ENCODE measurements around the gene SMDT1.
"Not testable (repeated sequence)": the region's sequence is repeated elsewhere in the genome, so short reads cannot be mapped to it uniquely, and the experiment has no call there.

Gene SMDT1

DNA sequence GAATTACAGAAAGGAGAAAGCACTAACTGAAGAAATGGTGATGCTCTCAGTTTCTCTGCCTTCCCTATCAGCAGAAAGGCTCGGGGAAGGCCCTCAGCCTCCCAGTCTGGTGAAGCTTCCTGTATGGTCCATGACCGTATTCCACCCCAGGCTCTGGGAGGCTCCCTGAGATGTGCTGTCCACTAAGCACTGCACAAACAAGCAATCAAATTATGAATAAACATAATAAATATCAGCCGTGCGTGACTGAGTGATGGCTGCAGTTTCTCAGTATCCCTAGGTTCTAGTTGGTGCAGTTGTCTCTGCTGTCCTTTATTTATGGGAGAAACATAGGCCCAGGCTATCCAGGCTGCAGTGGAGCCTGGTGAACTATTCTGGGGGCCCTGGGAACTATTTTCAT, 3.6 kb downstream of the SMDT1 start:
- Histone ChIP-seq H3K36me3 (ENCODE audit: control insufficient read depth, insufficient read depth, low read length) (peaks cover 49% of the 10 kb centered on the region), H3K27me3 (ENCODE audit: control insufficient read depth, insufficient read depth, low read length) (no peaks in the 10 kb centered on the region), H3K4me1 (ENCODE audit: control insufficient read depth, insufficient read depth, low read length) (peaks cover 7% of the 10 kb centered on the region; the same call in 1 of the 2 replicates)

GRCh38 chr22:42084874-42085273, 5.4 kb downstream of the SMDT1 start:
- no peaks in the 10 kb centered on the region for H3K9me3 ChIP-seq (ENCODE audit: control insufficient read depth, insufficient read depth, low read length)
- H3K36me3 ChIP-seq (ENCODE audit: control insufficient read depth, insufficient read depth, low read length) = peaks cover 55% of the 10 kb centered on the region
- H3K27me3 ChIP-seq (ENCODE audit: control insufficient read depth, insufficient read depth, low read length) = no peaks in the 10 kb centered on the region
- no peak overlapping the region for H3K27ac ChIP-seq (ENCODE audit: low read depth, low read length)
- H3K4me1 ChIP-seq (ENCODE audit: control insufficient read depth, insufficient read depth, low read length) = 0 out of 2 replicates have a peak, but pooled peaks cover 3% of the 10 kb centered on the region
- H3K9ac ChIP-seq (ENCODE audit: low read depth, low read length) = no peak overlapping the region
- no peak overlapping the region for H3K4me3 ChIP-seq (ENCODE audit: low read depth, low read length)

More for the DNA sequence above, 3.6 kb downstream of the SMDT1 start:
- Histone ChIP-seq H3K27ac (ENCODE audit: low read depth, low read length) (no peak overlapping the region), H3K9ac (ENCODE audit: low read depth, low read length) (no peak overlapping the region), H3K4me3 (ENCODE audit: low read depth, low read length) (no peak overlapping the region), H3K9me3 (ENCODE audit: control insufficient read depth, insufficient read depth, low read length) (no peaks in the 10 kb centered on the region)

DNA sequence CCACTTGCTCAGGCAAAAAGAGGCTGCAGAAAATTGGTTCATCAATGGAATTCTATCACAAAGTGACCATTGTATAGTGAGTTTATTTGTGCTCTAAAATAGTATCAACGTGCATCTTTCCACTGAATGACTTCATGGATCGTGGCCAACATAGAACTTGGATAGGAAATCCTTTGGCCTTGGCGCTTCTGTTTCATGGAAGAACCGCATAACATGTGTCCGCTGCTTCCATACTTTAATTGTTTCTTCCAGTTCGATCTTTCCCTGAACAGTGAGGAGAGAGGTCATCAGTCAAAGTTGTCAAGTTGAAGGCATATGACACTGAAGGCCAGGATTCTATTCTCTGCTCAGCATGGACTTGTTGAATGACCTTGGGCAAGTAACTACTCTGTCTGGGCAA, 6.6 kb downstream of the SMDT1 start:
- Histone ChIP-seq H3K4me3 (ENCODE audit: low read depth, low read length) (no peak overlapping the region), H3K27me3 (ENCODE audit: control insufficient read depth, insufficient read depth, low read length) (no peaks in the 10 kb centered on the region), H3K4me1 (ENCODE audit: control insufficient read depth, insufficient read depth, low read length) (no peaks in the 10 kb centered on the region), H3K9me3 (ENCODE audit: control insufficient read depth, insufficient read depth, low read length) (no peaks in the 10 kb centered on the region), H3K27ac (ENCODE audit: low read depth, low read length) (no peak overlapping the region), H3K36me3 (ENCODE audit: control insufficient read depth, insufficient read depth, low read length) (peaks cover 55% of the 10 kb centered on the region), H3K9ac (ENCODE audit: low read depth, low read length) (no peak overlapping the region)

DNA sequence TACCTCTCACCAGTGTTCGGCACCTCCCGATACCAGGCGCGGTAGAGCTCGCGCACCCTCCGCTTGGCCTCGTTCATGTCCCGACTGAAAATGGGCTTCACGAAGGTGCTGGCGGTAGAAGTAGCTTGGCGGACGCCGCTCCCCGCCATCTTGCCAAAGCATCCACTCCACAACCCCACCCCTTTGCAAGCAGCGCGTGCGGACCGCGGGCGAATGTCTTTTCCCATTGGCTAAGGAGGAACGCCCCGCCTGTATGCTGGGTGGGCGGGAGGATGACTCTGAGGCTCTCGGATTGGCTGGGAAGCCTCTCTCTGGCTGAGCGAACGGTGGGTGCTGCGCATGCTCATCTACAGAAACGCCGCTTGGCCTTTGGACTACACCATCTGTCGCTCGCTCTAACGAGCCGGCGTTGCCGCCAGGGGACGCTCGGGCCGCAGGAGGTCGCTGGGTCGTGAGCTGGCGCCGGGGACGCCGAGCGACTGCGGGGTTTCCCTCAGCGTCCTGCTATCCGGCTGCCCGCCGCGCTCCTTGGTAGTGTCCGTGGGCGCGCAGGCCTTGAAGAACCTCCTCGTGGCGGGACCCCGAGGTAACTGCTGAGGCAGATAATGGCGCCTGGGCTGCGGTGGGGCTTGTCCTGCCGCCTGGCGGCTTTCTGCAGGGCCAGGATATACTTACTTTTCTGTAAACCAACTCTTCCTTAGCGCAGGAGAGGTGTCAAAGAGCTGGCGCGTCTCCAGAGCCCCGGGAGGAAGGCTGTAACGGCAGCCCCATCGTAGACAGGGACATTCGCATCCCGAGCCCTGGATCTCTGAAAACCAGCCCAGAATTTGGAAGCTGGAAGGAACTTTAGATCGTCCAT, 11.3 kb downstream of the SMDT1 start, which contains the start of gene NDUFA6:
NDUFA6 (minus strand) TSS at position 177 of the 859 bp plus-strand sequence; CDS start at position 149, 28 bp downstream.
- Histone ChIP-seq H3K9me3 (ENCODE audit: control insufficient read depth, insufficient read depth, low read length) (no peaks in the 10 kb centered on the region), H3K9ac (ENCODE audit: low read depth, low read length) (peak within 1 kb of the TSS; percentile 92), H3K4me1 (ENCODE audit: control insufficient read depth, insufficient read depth, low read length) (no peaks in the 10 kb centered on the region), H3K4me3 (ENCODE audit: low read depth, low read length) (peak within 1 kb of the TSS; percentile 82), H3K36me3 (ENCODE audit: control insufficient read depth, insufficient read depth, low read length) (peaks cover 20% of the 10 kb centered on the region), H3K27ac (ENCODE audit: low read depth, low read length) (peak within 1 kb of the TSS; percentile 99), H3K27me3 (ENCODE audit: control insufficient read depth, insufficient read depth, low read length) (no peaks in the 10 kb centered on the region)

DNA sequence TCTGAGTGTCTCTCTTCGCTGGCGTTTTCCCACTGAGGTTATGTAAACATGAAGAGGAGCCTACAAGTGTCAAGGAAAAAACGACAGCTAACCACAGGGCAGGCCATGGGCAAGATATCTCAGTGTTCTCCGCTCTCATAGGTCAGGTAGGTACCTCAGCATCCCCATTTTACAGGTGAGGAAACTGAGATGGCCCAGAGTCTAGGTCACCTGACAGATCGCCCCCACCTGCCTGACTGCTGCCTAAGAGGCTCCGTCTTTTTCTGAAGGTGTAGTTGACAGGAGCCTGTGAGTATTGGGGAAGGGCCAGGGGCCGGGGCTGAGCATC, 11.9 kb downstream of the SMDT1 start:
- no peaks in the 10 kb centered on the region for H3K4me1 ChIP-seq (ENCODE audit: control insufficient read depth, insufficient read depth, low read length)
- peak overlapping the region; percentile 82 for H3K4me3 ChIP-seq (ENCODE audit: low read depth, low read length)
- H3K27me3 ChIP-seq (ENCODE audit: control insufficient read depth, insufficient read depth, low read length) = no peaks in the 10 kb centered on the region
- peak overlapping the region; percentile 77 for H3K27ac ChIP-seq (ENCODE audit: low read depth, low read length)
- H3K36me3 ChIP-seq (ENCODE audit: control insufficient read depth, insufficient read depth, low read length) = peaks cover 14% of the 10 kb centered on the region
- H3K9ac ChIP-seq (ENCODE audit: low read depth, low read length) = no peak overlapping the region
- no peaks in the 10 kb centered on the region for H3K9me3 ChIP-seq (ENCODE audit: control insufficient read depth, insufficient read depth, low read length)

DNA sequence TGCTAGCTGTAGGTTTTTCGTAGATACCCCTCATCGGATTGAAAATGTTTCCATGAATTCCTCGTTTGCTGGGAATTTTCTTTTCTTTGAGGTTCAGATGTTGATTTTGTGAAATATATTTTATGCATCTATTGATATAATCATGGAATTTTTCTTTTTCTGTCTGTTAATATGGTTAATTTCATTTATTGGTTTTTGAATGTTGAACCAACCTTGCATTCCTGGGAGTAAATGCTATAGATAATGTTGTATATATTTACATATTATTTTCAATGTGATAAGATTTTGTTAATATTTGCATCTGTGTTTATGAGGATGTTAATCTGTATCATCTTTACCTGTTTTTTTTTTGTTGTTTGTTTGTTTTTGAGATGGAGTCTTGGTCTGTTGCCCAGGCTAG, 21.7 kb downstream of the SMDT1 start:
- no peaks in the 10 kb centered on the region for H3K27me3 ChIP-seq (ENCODE audit: control insufficient read depth, insufficient read depth, low read length)
- no peaks in the 10 kb centered on the region for H3K36me3 ChIP-seq (ENCODE audit: control insufficient read depth, insufficient read depth, low read length)
- H3K27ac ChIP-seq (ENCODE audit: low read depth, low read length) = no peak overlapping the region
- no peak overlapping the region for H3K9ac ChIP-seq (ENCODE audit: low read depth, low read length)
- H3K9me3 ChIP-seq (ENCODE audit: control insufficient read depth, insufficient read depth, low read length) = peaks cover 14% of the 10 kb centered on the region
- no peak overlapping the region for H3K4me3 ChIP-seq (ENCODE audit: low read depth, low read length)
- H3K4me1 ChIP-seq (ENCODE audit: control insufficient read depth, insufficient read depth, low read length) = no peaks in the 10 kb centered on the region

DNA sequence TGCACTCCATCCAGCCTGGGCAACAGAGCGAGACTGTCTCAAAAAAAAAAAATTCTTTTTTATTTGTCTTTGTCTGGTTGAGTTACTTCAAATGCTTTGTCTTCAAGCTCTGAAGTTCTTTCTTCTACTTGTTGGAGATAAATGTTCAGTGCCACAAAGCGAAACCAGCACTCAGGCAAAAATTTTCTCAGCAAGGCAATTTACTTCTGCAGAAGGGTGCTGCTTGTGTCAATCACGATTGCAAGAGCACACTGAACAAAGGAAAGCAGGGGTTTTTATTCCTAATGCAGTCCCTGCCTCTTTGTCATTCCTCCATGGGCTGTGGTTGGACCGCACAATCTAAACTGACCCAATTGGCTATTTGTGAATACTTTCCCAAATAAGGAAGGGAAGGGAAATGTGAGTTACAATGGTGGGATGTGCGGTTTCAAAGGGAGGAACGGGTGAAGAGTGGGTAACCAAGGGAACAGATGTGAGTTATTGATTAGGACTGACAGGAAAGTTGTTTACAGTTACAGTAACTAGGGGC, 24.9 kb downstream of the SMDT1 start:
- H3K27me3 ChIP-seq (ENCODE audit: control insufficient read depth, insufficient read depth, low read length); H3K36me3 ChIP-seq (ENCODE audit: control insufficient read depth, insufficient read depth, low read length); H3K9ac ChIP-seq (ENCODE audit: low read depth, low read length); H3K4me1 ChIP-seq (ENCODE audit: control insufficient read depth, insufficient read depth, low read length); H3K27ac ChIP-seq (ENCODE audit: low read depth, low read length); H3K4me3 ChIP-seq (ENCODE audit: low read depth, low read length): not testable (repeated sequence)
- peaks cover 14% of the 10 kb centered on the region for H3K9me3 ChIP-seq (ENCODE audit: control insufficient read depth, insufficient read depth, low read length)

DNA sequence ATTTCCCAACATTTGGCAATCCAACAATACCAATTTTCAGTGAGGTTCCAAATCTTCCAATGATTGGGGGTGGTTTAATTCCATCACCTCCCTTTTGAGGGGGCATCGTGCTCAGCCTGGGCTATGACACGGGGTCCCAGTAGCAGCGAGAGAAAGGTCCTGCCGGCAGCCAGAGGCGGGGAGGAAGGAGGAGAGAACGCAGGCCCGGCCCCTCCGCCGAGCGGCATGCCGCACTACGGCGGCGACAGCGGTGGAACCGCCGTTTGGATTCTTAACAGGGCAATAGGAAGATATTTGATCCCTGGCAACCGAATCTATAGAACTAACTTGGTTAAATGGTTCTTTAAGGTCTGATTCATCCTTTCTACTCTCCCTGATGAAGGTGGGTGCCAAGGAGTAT, 29.3 kb downstream of the SMDT1 start:
- Histone ChIP-seq H3K4me3 (ENCODE audit: low read depth, low read length) (no peak overlapping the region), H3K4me1 (ENCODE audit: control insufficient read depth, insufficient read depth, low read length) (no peaks in the 10 kb centered on the region; the same call in 1 of the 2 replicates), H3K36me3 (ENCODE audit: control insufficient read depth, insufficient read depth, low read length) (no peaks in the 10 kb centered on the region), H3K9me3 (ENCODE audit: control insufficient read depth, insufficient read depth, low read length) (peaks cover 11% of the 10 kb centered on the region; the same call in 1 of the 2 replicates), H3K9ac (ENCODE audit: low read depth, low read length) (no peak overlapping the region), H3K27ac (ENCODE audit: low read depth, low read length) (no peak overlapping the region), H3K27me3 (ENCODE audit: control insufficient read depth, insufficient read depth, low read length) (no peaks in the 10 kb centered on the region; the same call in 1 of the 2 replicates)

GRCh38 chr22:42111798-42112197, 32.3 kb downstream of the SMDT1 start:
- H3K27ac ChIP-seq (ENCODE audit: low read depth, low read length) = no peak overlapping the region
- peaks cover 5% of the 10 kb centered on the region; the same call in 1 of the 2 replicates for H3K9me3 ChIP-seq (ENCODE audit: control insufficient read depth, insufficient read depth, low read length)
- no peaks in the 10 kb centered on the region; the same call in 1 of the 2 replicates for H3K27me3 ChIP-seq (ENCODE audit: control insufficient read depth, insufficient read depth, low read length)
- H3K4me1 ChIP-seq (ENCODE audit: control insufficient read depth, insufficient read depth, low read length) = no peaks in the 10 kb centered on the region; the same call in 1 of the 2 replicates
- H3K36me3 ChIP-seq (ENCODE audit: control insufficient read depth, insufficient read depth, low read length) = no peaks in the 10 kb centered on the region
- H3K9ac ChIP-seq (ENCODE audit: low read depth, low read length) = no peak overlapping the region
- H3K4me3 ChIP-seq (ENCODE audit: low read depth, low read length) = no peak overlapping the region

DNA sequence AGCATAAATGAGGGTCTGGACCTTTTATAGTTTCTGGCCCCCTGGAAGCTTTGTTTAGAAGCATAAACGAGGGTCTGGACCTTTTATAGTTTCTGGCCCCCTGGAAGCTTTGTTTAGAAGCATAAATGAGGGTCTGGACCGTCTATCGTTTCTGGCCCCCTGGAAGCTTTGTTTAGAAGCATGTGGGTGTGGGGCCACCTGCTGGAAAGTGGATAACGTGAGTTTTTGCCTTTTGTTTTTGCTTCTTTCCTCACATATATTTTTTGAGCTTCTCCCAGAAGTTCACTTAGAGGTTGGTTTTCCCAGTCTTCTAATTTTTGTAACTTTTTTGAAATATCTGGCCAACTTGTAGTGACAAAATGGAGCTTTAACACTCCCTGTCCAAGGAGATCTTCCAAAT, 33.3 kb downstream of the SMDT1 start:
- H3K9me3 ChIP-seq (ENCODE audit: control insufficient read depth, insufficient read depth, low read length); H3K4me3 ChIP-seq (ENCODE audit: low read depth, low read length); H3K36me3 ChIP-seq (ENCODE audit: control insufficient read depth, insufficient read depth, low read length); H3K4me1 ChIP-seq (ENCODE audit: control insufficient read depth, insufficient read depth, low read length); H3K9ac ChIP-seq (ENCODE audit: low read depth, low read length); H3K27ac ChIP-seq (ENCODE audit: low read depth, low read length); H3K27me3 ChIP-seq (ENCODE audit: control insufficient read depth, insufficient read depth, low read length): not testable (repeated sequence)

DNA sequence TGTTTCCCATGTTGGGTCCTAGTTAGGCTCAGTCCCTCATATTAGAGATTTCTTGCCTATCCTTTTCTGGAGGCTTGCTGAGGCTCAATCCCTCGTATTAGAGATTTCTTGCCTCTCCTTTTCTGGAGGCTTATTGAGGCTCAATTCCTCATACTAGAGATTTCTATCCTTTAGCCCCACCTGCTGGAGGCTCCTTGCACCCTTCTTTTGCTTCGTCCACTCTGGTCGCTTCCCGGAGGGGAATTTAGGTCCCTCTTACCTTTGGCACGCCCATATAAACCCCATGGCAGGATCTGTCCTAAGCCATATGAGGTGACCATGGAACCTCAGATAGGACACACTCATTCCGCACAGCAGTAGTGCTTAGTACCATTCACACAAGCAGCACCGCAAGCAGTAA, 35.2 kb downstream of the SMDT1 start:
- no peak overlapping the region for H3K27ac ChIP-seq (ENCODE audit: low read depth, low read length)
- H3K9me3 ChIP-seq (ENCODE audit: control insufficient read depth, insufficient read depth, low read length) = peaks cover 5% of the 10 kb centered on the region; the same call in 1 of the 2 replicates
- no peak overlapping the region for H3K9ac ChIP-seq (ENCODE audit: low read depth, low read length)
- H3K4me1 ChIP-seq (ENCODE audit: control insufficient read depth, insufficient read depth, low read length) = no peaks in the 10 kb centered on the region; the same call in 1 of the 2 replicates
- H3K4me3 ChIP-seq (ENCODE audit: low read depth, low read length) = no peak overlapping the region
- no peaks in the 10 kb centered on the region for H3K36me3 ChIP-seq (ENCODE audit: control insufficient read depth, insufficient read depth, low read length)
- H3K27me3 ChIP-seq (ENCODE audit: control insufficient read depth, insufficient read depth, low read length) = no peaks in the 10 kb centered on the region; the same call in 1 of the 2 replicates
